ENCODE results near the gene OR2A14. TPM values are rescaled to one million over a fixed set of nuclear protein-coding genes. Genes with fewer than 3 reads are reported as not detected.
"Not testable (repeated sequence)": the region's sequence is repeated elsewhere in the genome, so short reads cannot be mapped to it uniquely, and the experiment has no call there.

Gene OR2A14
- total RNA-seq, 1 donor from 2014 or later = not detected

DNA sequence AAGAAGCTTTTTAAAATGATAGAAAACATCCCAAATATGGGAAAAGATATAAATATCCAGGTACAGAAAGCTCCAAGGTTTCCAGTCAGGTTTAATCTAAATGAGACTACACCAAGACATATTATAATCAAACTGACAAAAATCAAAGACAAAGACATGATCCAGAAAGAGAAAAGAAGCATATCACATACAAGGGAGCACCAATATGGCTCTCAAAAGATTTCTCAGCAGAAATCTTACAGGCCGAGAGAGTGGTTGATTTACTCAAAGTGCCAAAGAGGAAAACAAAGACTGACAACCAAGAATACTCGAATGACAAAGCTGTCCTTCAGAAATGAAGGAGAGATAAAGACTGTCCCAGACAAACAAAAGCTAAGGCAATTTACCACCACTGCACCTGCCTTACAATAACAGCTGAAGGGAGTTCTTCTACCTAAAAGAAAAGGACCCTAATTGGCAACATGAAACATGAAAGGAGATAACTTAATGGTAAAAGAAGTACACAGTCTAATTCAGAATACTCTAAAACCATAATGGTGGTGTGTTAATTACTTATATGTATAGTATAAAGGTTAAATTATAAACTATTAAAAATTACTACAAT, 25.4 kb downstream of the OR2A14 start:
- no peak for DNase-seq (ENCODE audit: low spot score)

DNA sequence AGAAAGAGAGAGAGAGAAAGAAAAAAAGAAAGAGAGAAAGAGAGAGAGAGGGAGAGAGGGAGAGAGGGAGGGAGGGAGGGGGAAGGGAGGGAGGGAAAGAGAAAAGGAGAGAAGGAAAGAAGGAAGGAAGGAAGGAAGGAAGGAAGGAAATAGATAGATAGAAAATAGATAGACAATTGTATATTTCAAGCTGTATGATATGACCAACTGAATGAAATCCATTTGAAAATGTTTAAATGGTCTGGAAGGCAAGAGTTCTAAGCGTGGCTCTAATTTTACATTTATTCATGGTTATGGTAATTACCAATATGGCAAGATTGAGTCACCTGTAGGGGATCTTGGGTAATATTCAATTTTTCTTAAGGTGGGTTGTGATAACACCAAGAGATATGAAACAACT, 35.9 kb downstream of the OR2A14 start:
- DNase-seq (ENCODE audit: low spot score) = no peak

GRCh38 chr7:144164784-144165183, 41.8 kb downstream of the OR2A14 start:
- no peak for DNase-seq (ENCODE audit: low spot score)

DNA sequence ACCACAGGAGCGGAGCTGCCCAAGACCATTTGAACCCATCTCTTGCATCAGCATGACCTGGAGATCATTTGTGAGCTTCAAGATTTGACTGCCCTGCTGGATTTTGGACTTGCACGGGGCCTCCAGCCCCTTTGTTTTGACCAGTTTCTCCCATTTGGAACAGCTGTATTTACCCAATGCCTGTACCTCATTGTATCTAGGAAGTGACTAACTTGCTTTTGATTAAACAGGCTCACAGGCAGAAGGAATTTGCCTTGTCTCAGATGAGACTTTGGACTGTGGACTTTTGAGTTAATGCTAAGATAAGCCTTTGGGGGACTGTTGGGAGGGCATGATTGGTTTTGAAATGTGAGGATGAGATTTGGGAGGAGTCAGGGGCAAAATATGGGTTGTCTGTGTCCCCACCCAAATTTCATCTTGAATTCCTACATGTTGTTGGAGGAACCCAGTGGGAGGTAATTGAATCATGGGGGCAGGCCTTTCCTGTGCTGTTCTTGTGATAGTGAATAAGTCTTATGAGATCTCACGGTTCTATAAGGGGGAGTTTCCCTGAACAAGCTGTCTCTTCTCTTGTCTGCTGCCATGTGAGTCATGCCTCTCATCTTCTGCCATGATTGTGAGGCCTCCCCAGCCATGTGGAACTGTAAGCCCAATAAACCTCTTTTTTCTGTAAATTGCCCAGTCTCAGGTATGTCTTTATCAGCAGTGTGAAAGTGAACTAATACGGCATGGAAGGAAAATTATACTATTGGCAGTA, 48.8 kb downstream of the OR2A14 start:
- DNase-seq (ENCODE audit: low spot score) = not testable (repeated sequence)

GRCh38 chr7:144174613-144175012, 51.6 kb downstream of the OR2A14 start:
- no peak for DNase-seq (ENCODE audit: low spot score)

DNA sequence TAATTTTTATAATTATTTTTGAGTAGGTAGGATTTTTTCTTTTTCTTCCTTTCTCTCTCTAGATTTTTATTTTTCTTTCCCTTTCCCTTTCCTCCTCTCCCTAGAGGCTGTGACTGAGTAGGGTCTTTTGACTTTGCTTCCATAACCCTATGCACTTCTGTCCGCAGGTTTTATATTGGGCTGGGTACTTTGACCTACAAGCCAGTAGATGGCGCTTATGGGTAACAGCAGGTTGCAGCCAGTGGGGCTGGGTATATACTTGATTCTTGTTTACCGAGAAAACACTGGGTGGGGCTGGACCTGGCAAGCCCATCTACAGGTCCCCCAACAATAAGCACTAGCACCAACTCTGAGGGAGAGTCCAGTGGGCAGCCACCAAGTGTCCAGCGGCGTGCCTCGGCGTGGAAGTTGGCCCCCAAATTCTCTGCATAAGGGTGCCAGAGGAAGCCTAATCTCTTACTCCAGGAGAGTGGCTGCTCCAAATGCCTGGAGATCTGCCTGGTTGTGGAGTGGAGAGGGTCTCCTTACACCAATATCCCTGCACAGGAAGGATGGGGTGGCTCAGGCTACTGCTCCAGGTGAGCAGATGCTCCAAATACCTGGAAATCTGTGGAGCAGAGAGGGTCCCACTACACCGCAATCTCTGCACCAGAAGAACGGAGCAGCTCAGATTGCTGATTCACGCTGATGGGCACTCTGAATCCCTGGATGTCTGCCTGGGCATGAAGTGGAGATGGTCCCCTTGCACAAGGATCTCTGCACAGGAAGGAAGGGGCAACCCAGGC, 55.6 kb downstream of the OR2A14 start:
- DNase-seq (ENCODE audit: low spot score) = not testable (repeated sequence)

DNA sequence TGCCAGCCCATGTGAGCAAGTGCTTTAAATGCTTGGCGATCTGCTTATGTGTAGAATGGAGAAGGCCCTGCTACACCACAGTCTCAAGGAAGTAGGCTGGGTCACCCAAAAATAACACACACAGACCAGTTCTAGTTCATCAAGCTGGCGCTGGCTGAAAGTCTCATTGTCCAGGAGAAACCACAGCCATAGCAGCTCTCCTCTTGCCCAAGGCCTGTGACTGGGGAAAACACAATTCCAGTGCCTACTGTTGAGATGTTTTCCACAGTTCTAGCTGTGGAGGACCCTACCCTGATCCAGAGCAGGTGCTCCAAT, 56.1 kb downstream of the OR2A14 start:
- DNase-seq (ENCODE audit: low spot score) = not testable (repeated sequence)

Other genes with a start within 250 kb of the OR2A14 start
- 40.6 TPM for gene TCAF1, start 221.0 kb upstream of the OR2A14 start, total RNA-seq
- not detected for gene OR2F2, start 187.9 kb upstream of the OR2A14 start, total RNA-seq
- gene OR2F1, start 168.3 kb upstream of the OR2A14 start, total RNA-seq = not detected
- not detected for gene OR6B1, start 122.9 kb upstream of the OR2A14 start, total RNA-seq
- gene OR2A5, start 74.2 kb upstream of the OR2A14 start, total RNA-seq = not detected
- not detected for gene OR2A25, start 53.4 kb upstream of the OR2A14 start, total RNA-seq
- gene OR2A12, start 36.9 kb upstream of the OR2A14 start, total RNA-seq = not detected
- gene OR2A2, start 13.6 kb upstream of the OR2A14 start, total RNA-seq = not detected
- gene CTAGE4, start 60.3 kb downstream of the OR2A14 start, total RNA-seq = 4.0 TPM
- 9.7 TPM for gene ARHGEF35, start 72.7 kb downstream of the OR2A14 start, total RNA-seq
- 0.08 TPM for gene OR2A42, start 116.4 kb downstream of the OR2A14 start, total RNA-seq
- gene OR2A7, start 141.6 kb downstream of the OR2A14 start, total RNA-seq = 10.8 TPM
- 3.2 TPM for gene CTAGE8, start 146.1 kb downstream of the OR2A14 start, total RNA-seq
- gene OR2A1, start 189.2 kb downstream of the OR2A14 start, total RNA-seq = not detected
- 27.3 TPM for gene ARHGEF5, start 232.2 kb downstream of the OR2A14 start, total RNA-seq

Data from ureter (tissue), 1 donor.